ENCODE measurements around the gene GJC1. TPM values are rescaled to one million over a fixed set of nuclear protein-coding genes. Genes with fewer than 3 reads are reported as not detected.
"Not testable (repeated sequence)": the region's sequence is repeated elsewhere in the genome, so short reads cannot be mapped to it uniquely, and the experiment has no call there.

Gene GJC1
- total and polyA plus RNA-seq, 2 of the 8 experiments (the other 6 are each of a cell fraction or from before 2014, with no cell fraction given): 29.1 to 154 TPM

DNA sequence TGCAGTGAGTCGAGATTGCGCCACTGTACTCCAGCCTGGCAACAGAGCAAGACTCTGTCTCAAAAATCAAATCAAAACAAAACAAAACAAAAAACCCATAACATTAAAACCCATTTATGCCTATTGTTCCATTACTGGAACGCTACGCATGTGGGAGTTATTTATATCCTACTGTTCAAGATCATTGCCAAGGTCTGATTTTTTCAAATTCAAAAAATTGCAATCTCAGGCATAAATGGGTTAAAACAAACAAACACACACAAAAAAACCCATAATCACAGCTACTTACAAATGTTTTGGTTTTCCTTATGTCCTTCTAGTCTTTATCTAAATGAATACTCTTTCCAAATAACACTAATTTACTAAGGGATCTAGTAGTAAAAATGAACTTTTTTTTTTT is 17.8 kb downstream of the GJC1 start (continued):
- no peak for TF ChIP-seq EZH2 (IDR thresholded peaks at IDR 0.05; ENCODE audit: low read depth, low read length, severe bottlenecking)

DNA sequence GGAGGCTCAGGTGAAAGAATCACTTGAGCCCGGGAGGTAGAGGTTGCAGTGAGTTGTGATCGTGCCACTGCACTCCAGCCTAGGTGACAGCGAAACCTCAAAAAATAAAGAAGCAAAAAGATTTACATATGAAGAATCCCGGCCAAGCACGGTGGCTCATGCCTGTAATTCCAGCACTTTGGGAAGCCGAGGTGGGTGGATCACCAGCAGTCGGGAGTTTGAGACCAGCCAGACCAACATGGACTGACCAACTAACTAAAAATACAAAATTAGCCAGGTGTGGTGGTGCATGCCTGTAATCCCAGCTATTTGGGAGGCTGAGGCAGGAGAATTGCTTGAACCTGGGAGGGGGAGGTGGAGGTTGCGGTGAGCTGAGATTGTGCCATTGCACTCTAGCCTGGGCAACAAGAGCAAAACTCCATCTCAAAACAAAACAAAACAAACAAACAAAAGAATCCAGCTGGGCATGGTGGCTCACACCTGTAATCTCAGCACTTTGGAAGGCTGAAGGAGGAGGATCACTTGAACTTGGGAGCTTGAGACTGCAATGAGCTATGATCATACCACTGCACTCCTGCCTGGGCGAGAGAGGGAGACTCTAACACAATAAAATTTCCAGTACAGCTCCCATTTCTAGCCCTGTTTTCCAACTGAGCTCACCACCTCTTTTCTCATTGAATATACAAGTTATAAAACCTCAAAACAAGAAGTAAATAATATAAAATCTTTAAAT is 21.3 kb downstream of the GJC1 start:
- not testable (repeated sequence) for H2BK120ac ChIP-seq (replicated peaks; ENCODE audit: low read depth, low read length); H4K8ac ChIP-seq (ENCODE audit: extremely low read depth, insufficient read depth, low read length); H4K91ac ChIP-seq (replicated peaks; ENCODE audit: insufficient read length, low read length); FAIRE-seq; H2BK12ac ChIP-seq (ENCODE audit: low read depth, low read length); H3K4me2 ChIP-seq (ENCODE audit: insufficient read depth in 1 of 2, low read depth in 2 of 2, low read length in 2 of 2); H3K14ac ChIP-seq (ENCODE audit: insufficient read length); H3K4ac ChIP-seq (replicated peaks; ENCODE audit: insufficient read length, low read depth, low read length); H3K4me3 ChIP-seq (ENCODE audit: extremely low read depth in 1 of 4, insufficient read depth in 2 of 4, low read depth in 3 of 4, low read length in 4 of 4); H3K18ac ChIP-seq (ENCODE audit: extremely low read depth, low read length); H3K4me1 ChIP-seq (replicated peaks in 1 of 4; ENCODE audit: control insufficient read depth in 3 of 4, insufficient read depth in 4 of 4, low read length in 3 of 4); H4K5ac ChIP-seq (ENCODE audit: insufficient read length, low read depth, low read length); H2BK20ac ChIP-seq (ENCODE audit: low read length); H3K27me3 ChIP-seq (replicated peaks in 1 of 4; ENCODE audit: control insufficient read depth in 3 of 4, extremely low read depth in 1 of 4, insufficient read depth in 3 of 4, low read length in 3 of 4); DNase-seq (ENCODE audit: low read depth in 1 of 2, low spot score in 2 of 2); H3K79me1 ChIP-seq (ENCODE audit: low read depth, low read length); H3K23ac ChIP-seq (ENCODE audit: insufficient read length); H3K9me3 ChIP-seq (ENCODE audit: insufficient read depth in 2 of 2, low read depth in 1 of 2, low read length in 1 of 2); H3K23me2 ChIP-seq (ENCODE audit: low read depth, low read length); H3K9ac ChIP-seq (replicated peaks in 1 of 4; ENCODE audit: extremely low read depth in 1 of 4, low read depth in 3 of 4, low read length in 3 of 4); H2BK5ac ChIP-seq (ENCODE audit: low read depth, low read length); H3K27ac ChIP-seq (ENCODE audit: low read depth, low read length); H2BK15ac ChIP-seq (ENCODE audit: low read length); H3K56ac ChIP-seq (replicated peaks; ENCODE audit: insufficient read length, low read depth, low read length); H2AFZ ChIP-seq (ENCODE audit: low read length); H2AK5ac ChIP-seq (ENCODE audit: low read depth, low read length)
- ChIA-PET POLR2A (ENCODE audit: partially characterized antibody) (interaction anchor here (0.8 kb wide), 1 partner anchor 11 kb away, joined by 4 read pairs; no protein-coding TSS in a partner anchor), CTCF (ENCODE audit: partially characterized antibody) (interaction anchor here (0.5 to 1.6 kb wide), 4 partner anchors 11 to 73 kb away, joined by 3 to 6 read pairs (median 4); no protein-coding TSS in a partner anchor)
- H3K36me3 ChIP-seq (ENCODE audit: control insufficient read depth in 2 of 4, insufficient read depth in 4 of 4, low read length in 3 of 4): peaks cover 10 to 23% (median 19%) of the 10 kb centered on the region in 4 experiments
- 93% methylated on average over 9 of the region's 9 CpGs; no CpG with 5 or more reads in 1 of the 2 experiments for WGBS, 2 experiments (ENCODE audit: extremely low coverage in 1 of 2, insufficient coverage in 1 of 2, insufficient read length in 1 of 2, insufficient replicate concordance in 2 of 2, low coverage in 1 of 2, low lambda C conversion rate in 2 of 2, missing lambda C conversion rate in 1 of 2)
- peaks cover 22 to 25% of the 10 kb centered on the region in 2 experiments for H4K20me1 ChIP-seq (replicated peaks in 1 of 2; ENCODE audit: control insufficient read depth in 1 of 2, insufficient read depth in 2 of 2, low read length in 2 of 2)
- H3K79me2 ChIP-seq (ENCODE audit: control insufficient read depth in 1 of 2, insufficient read depth in 2 of 2, low read length in 2 of 2): peaks cover 7 to 87% of the 10 kb centered on the region in 2 experiments; a peak in 3 of 4 replicates

All from H1 (cell line).